ENCODE measurements around the gene ZBTB7C.

Gene ZBTB7C

DNA sequence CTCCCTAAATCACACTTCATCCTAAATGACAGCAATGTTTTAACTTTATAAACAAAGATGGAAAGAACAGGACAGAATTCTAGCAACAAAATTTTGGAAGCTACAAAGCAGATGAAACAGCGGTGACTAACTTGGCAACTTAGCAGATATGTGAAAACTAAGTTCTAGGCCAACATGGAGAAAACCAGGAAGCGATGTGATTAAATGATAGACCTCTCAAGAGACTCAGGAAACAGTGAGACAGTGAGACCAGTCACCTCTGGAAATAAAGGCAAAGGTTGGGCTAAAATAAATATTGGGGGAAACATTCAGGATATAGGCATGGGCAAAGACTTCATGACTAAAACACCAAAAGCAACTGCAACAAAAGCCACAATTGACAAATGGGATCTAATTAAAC, 24.4 kb upstream of the ZBTB7C start:
- Mint-ChIP-seq H3K4me1 (no peaks in the 10 kb centered on the region), H3K4me3 (no peak overlapping the region), H3K27ac (no peak overlapping the region), H3K36me3 (no peaks in the 10 kb centered on the region), H3K9me3 (no peaks in the 10 kb centered on the region)
- ATAC-seq = no peak
- DNase-seq (ENCODE audit: low spot score in 2 of 2) = no peak

DNA sequence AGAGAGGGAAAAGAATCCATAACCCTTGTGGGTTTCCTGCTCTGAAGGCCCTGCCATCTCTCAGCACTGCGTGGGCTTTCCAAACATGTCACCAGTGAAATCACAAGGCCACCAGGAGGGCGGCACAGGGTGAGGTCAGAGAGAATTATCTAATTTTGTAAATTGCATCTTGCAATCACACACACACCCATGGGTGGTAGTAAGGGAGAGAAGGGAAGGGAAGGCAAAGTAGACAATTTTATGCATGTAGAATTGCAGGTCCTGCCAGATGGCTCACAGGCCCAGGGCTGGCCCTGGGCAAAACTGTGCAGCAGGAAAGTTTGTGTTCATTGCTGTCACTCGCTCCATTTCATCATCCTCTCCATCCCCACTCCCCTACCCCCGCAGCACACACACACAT, 21.0 kb upstream of the ZBTB7C start:
- Mint-ChIP-seq H3K4me3 (no peak overlapping the region), H3K4me1 (no peaks in the 10 kb centered on the region), H3K27ac (no peak overlapping the region), H3K9me3 (no peaks in the 10 kb centered on the region), H3K36me3 (no peaks in the 10 kb centered on the region)
- DNase-seq (ENCODE audit: low spot score in 2 of 2) (no peak), ATAC-seq (no peak)

GRCh38 chr18:48428475-48429177, 19.4 kb upstream of the ZBTB7C start:
- Mint-ChIP-seq H3K27ac (no peak overlapping the region), H3K36me3 (no peaks in the 10 kb centered on the region), H3K9me3 (no peaks in the 10 kb centered on the region), H3K4me3 (no peak overlapping the region), H3K4me1 (no peaks in the 10 kb centered on the region)
- no peak for ATAC-seq
- DNase-seq (ENCODE audit: low spot score in 2 of 2) = no peak

GRCh38 chr18:48422947-48423378, 13.8 kb upstream of the ZBTB7C start:
- no peaks in the 10 kb centered on the region for H3K36me3 Mint-ChIP-seq
- no peaks in the 10 kb centered on the region for H3K4me1 Mint-ChIP-seq
- no peaks in the 10 kb centered on the region for H3K9me3 Mint-ChIP-seq
- DNase-seq (ENCODE audit: low spot score in 2 of 2) (no peak), ATAC-seq (no peak)
- no peak overlapping the region for H3K4me3 Mint-ChIP-seq
- H3K27ac Mint-ChIP-seq = no peak overlapping the region

GRCh38 chr18:48419277-48420022, 10.3 kb upstream of the ZBTB7C start:
- ATAC-seq (no peak), DNase-seq (ENCODE audit: low spot score in 2 of 2) (no peak)
- Mint-ChIP-seq H3K4me3 (no peak overlapping the region), H3K4me1 (no peaks in the 10 kb centered on the region), H3K36me3 (no peaks in the 10 kb centered on the region), H3K9me3 (no peaks in the 10 kb centered on the region), H3K27ac (no peak overlapping the region)

GRCh38 chr18:48418539-48419276, 9.5 kb upstream of the ZBTB7C start:
- H3K27ac Mint-ChIP-seq = no peak overlapping the region
- no peaks in the 10 kb centered on the region for H3K36me3 Mint-ChIP-seq
- DNase-seq (ENCODE audit: low spot score in 2 of 2) (no peak), ATAC-seq (no peak)
- no peak overlapping the region for H3K4me3 Mint-ChIP-seq
- H3K9me3 Mint-ChIP-seq = no peaks in the 10 kb centered on the region
- H3K4me1 Mint-ChIP-seq = no peaks in the 10 kb centered on the region

- ATAC-seq = no peak
- no peaks in the 10 kb centered on the region for H3K4me1 Mint-ChIP-seq
Observed at GRCh38 chr18:48417985-48418384, 8.8 kb upstream of the ZBTB7C start.

DNA sequence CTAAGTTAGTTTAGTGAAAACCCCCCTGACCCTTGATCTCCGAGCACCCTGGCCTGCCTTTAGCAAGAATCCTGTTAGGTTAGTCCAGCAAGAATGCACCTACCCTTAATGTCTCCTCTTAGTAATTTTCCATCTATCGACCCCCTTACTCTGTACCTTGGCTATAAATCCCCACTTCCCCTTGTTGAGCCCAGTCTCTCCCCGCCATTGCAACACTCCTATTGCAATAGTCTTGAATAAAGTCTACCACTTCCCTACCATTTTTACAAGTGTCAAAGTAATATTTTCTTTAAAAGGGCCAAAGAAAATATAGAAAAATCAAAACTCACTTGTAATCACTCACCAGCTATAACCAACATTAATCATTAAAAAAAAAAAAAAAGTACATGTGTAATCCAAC, 4.2 kb upstream of the ZBTB7C start:
- Mint-ChIP-seq H3K9me3 (no peaks in the 10 kb centered on the region), H3K27ac (no peak overlapping the region), H3K4me1 (peaks cover 10% of the 10 kb centered on the region), H3K36me3 (no peaks in the 10 kb centered on the region), H3K4me3 (no peak overlapping the region)
- ATAC-seq (no peak), DNase-seq (ENCODE audit: low spot score in 2 of 2) (no peak)

More at GRCh38 chr18:48417985-48418384, 8.8 kb upstream of the ZBTB7C start:
- Mint-ChIP-seq H3K27ac (no peak overlapping the region), H3K9me3 (no peaks in the 10 kb centered on the region), H3K4me3 (no peak overlapping the region), H3K36me3 (no peaks in the 10 kb centered on the region)
- no peak for DNase-seq (ENCODE audit: low spot score in 2 of 2)

DNA sequence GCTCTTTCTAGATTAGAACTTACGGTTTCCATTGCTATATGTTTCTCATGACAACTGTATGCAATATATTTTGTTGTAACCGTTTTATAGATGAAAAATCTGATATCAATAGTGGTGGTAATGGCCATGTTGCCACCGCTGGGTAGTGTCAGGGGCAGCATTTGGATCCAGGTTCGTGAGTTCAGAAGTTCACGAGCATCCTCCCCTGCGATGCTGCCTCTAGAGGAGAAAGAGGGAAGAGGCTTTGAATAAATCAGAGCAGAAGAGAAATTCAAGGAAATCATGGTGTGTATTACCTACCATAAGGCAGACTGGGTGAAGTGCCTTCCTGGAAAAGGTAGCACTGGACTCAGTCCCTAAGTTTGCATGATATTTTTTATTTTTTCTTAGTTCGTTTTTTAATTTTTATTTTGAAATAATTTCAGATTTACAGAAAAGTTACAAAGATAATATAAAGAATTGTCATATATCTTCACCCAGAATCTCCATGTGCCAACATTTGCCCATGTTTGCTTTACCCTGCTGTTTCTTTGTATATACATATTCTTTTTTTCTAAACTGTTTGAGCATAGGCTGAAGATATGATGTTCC, 3.3 kb upstream of the ZBTB7C start:
- no peak for DNase-seq (ENCODE audit: low spot score in 2 of 2)
- no peak overlapping the region for H3K27ac Mint-ChIP-seq
- H3K4me3 Mint-ChIP-seq = no peak overlapping the region
- peak; percentile 17 for ATAC-seq
- no peaks in the 10 kb centered on the region for H3K36me3 Mint-ChIP-seq
- H3K9me3 Mint-ChIP-seq = no peaks in the 10 kb centered on the region
- H3K4me1 Mint-ChIP-seq = peaks cover 15% of the 10 kb centered on the region

GRCh38 chr18:48410095-48410920, 1.1 kb upstream of the ZBTB7C start:
- Mint-ChIP-seq H3K36me3 (no peaks in the 10 kb centered on the region), H3K9me3 (no peaks in the 10 kb centered on the region), H3K27ac (no peak overlapping the region), H3K4me1 (peaks cover 15% of the 10 kb centered on the region), H3K4me3 (peak overlapping the region; percentile 58)
- DNase-seq (ENCODE audit: low spot score in 2 of 2) (peak; percentile 67 to 85), ATAC-seq (peak; percentile 93)

DNA sequence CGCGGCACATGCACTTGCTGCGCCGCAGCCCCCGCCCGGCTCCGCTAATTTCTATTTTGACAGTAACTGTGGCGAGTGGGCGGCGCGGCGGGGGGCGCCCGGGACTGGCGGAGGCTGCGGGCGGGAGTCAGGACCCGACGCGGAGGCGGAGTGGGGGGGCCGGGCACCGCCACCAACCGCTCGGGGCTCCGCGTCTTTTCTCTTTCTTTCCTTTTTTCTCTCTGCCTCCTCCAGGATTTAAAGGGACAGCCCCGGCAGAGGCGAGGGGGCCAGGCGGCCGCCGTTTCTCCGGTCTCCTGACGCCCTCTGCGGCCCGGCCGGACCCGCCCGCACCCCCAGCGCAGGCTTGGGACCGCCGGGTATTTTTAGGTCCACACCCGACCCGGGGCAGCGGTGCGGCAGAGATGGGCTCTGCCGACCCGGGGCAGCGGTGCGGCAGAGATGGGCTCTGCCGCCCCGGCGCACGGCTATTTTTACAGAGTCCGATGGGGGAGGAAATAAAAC, 460 bp upstream of the ZBTB7C start:
- Mint-ChIP-seq H3K4me3 (peak overlapping the region; percentile 58), H3K4me1 (peaks cover 15% of the 10 kb centered on the region), H3K27ac (no peak overlapping the region), H3K9me3 (no peaks in the 10 kb centered on the region), H3K36me3 (no peaks in the 10 kb centered on the region)
- DNase-seq (ENCODE audit: low spot score in 2 of 2) (peak in 1 of 2 donors; percentile 56), ATAC-seq (peak; percentile 2)

- Mint-ChIP-seq H3K27ac (no peak overlapping the region), H3K36me3 (no peaks in the 10 kb centered on the region), H3K4me1 (peaks cover 15% of the 10 kb centered on the region), H3K4me3 (peak overlapping the region; percentile 48), H3K9me3 (no peaks in the 10 kb centered on the region)
- DNase-seq (ENCODE audit: low spot score in 2 of 2) (no peak), ATAC-seq (no peak)
Observed at GRCh38 chr18:48408111-48408726, 964 bp downstream of the ZBTB7C start.

GRCh38 chr18:48407358-48407757, 1.8 kb downstream of the ZBTB7C start:
- no peak for DNase-seq (ENCODE audit: low spot score in 2 of 2)
- H3K4me3 Mint-ChIP-seq = peak overlapping the region; percentile 48

GRCh38 chr18:48405978-48406377, 3.2 kb downstream of the ZBTB7C start:
- H3K4me1 Mint-ChIP-seq = peaks cover 13% of the 10 kb centered on the region

More at GRCh38 chr18:48407358-48407757, 1.8 kb downstream of the ZBTB7C start:
- Mint-ChIP-seq H3K27ac (no peak overlapping the region), H3K4me1 (peaks cover 15% of the 10 kb centered on the region), H3K9me3 (no peaks in the 10 kb centered on the region), H3K36me3 (no peaks in the 10 kb centered on the region)
- no peak for ATAC-seq

More at GRCh38 chr18:48405978-48406377, 3.2 kb downstream of the ZBTB7C start:
- Mint-ChIP-seq H3K27ac (no peak overlapping the region), H3K4me3 (no peak overlapping the region), H3K9me3 (no peaks in the 10 kb centered on the region), H3K36me3 (no peaks in the 10 kb centered on the region)
- DNase-seq (ENCODE audit: low spot score in 2 of 2) (no peak), ATAC-seq (no peak)

Measured in stimulated activated effector memory CD8-positive, alpha-beta T cell treated with anti-CD3 and anti-CD28 coated beads, Interleukin-12 subunit alpha, Interleukin-12 subunit beta, amount 100 ng/mL, for 72 hours (primary cell).